ENCODE measurements around the gene GFPT2.

GFPT2 gene

GRCh38 chr5:180353048-180353979, at the start of gene GFPT2:
Gene GFPT2, minus strand, starts transcription at chr5:180353336. Its CDS starts 119 bp downstream, at chr5:180353217.
- peak; percentile 61 to 66 for DNase-seq (ENCODE audit: low read depth in 1 of 2, low spot score in 1 of 2)

GRCh38 chr5:180402716-180403115, 49.6 kb upstream of the GFPT2 start:
- DNase-seq (ENCODE audit: low read depth in 1 of 2, low spot score in 1 of 2): no peak

GRCh38 chr5:180401229-180401907, 48.2 kb upstream of the GFPT2 start:
- no peak for DNase-seq (ENCODE audit: low read depth in 1 of 2, low spot score in 1 of 2)

DNA sequence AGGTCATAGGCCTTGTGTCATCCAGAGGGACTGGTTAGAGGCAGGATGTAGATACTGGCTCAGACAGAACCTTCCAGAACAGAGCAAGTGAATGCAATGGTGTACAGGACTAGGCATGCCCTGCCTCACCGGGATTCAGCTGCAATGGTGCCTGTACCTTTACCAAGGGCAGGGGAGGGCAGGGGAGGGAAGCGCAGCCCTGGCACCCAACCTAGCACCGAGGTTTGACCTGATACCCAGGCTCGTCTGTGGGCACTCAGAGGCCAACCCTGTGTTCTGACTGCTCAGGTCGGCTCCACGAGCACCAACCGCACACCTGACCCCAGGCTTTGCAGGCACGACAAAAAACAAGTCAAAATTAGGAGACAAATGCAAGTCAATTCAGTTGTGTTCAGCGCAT, 47.3 kb upstream of the GFPT2 start:
- no peak for DNase-seq (ENCODE audit: low read depth in 1 of 2, low spot score in 1 of 2)

DNA sequence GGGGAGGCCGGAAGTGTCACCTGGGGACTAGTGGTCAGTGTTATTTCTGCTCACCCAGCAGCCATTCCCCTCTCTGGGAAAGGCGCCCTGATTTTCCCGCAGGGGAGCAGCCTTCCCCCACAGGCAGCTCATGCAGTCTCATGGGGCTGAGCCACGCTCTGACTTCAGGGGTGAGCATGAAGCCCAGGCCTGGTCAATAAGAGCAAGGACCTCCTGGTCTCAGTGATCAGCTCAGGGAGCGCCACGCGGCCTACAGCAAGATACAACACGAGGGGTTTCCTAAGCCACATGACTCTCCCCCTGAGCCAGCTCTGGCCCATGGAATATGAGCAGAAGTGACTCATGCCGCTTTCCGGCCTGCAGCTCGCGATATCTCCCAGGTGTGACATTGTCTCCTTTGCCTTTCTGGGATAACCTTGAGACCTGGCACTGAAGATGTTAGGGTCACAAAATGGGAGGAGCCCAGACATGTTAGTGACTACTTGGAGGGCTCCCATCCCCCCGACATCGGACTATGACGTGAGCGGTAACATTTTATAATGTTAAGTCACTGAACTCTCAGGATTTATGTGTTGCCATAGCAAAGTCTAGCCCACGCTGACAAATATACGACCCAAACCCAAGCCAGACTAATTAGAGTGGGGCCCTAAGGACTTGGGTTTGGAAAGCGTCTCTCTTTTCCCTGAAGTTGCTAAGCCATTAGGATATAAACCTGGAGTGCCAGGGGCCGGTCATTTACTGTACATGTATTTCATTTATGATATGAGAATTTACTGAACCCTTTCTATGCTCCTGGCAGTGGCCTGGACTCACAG, 46.5 kb upstream of the GFPT2 start:
- no peak for DNase-seq (ENCODE audit: low read depth in 1 of 2, low spot score in 1 of 2)

GRCh38 chr5:180396926-180397325, 43.8 kb upstream of the GFPT2 start:
- DNase-seq (ENCODE audit: low read depth in 1 of 2, low spot score in 1 of 2): no peak

GRCh38 chr5:180395540-180396274, 42.6 kb upstream of the GFPT2 start:
- no peak for DNase-seq (ENCODE audit: low read depth in 1 of 2, low spot score in 1 of 2)

DNA sequence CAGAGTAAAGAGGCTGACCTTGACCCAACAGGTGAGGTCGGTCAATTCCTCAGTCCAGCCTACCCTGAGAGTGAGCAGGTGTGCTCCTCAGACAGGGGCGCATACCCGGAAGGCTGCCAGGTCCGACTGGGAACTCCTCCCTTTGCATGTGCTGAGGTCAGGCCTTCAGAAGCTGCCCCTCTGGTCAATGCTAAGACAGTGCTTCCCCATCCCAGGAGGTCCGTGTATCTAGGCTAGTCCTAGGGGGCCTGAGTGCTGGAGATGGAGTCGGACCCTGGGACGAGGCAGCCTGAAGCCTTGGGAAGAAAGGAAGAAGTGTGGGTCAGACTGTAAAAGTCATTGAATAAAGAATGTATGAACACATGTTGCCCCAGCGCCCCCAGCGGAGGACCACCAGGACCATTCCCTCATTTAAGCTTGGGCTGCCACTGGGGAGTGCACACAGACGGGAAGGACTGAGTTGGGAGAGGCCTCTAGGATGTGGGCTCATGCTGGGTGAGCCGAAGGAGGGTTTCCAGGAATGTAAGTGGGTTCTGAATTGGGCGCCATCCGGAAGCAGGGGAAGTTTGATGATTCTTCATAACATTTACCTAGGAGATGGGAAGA, 41.0 kb upstream of the GFPT2 start:
- no peak for DNase-seq (ENCODE audit: low read depth in 1 of 2, low spot score in 1 of 2)

GRCh38 chr5:180391276-180391675, 38.1 kb upstream of the GFPT2 start:
- DNase-seq (ENCODE audit: low read depth in 1 of 2, low spot score in 1 of 2): no peak

DNA sequence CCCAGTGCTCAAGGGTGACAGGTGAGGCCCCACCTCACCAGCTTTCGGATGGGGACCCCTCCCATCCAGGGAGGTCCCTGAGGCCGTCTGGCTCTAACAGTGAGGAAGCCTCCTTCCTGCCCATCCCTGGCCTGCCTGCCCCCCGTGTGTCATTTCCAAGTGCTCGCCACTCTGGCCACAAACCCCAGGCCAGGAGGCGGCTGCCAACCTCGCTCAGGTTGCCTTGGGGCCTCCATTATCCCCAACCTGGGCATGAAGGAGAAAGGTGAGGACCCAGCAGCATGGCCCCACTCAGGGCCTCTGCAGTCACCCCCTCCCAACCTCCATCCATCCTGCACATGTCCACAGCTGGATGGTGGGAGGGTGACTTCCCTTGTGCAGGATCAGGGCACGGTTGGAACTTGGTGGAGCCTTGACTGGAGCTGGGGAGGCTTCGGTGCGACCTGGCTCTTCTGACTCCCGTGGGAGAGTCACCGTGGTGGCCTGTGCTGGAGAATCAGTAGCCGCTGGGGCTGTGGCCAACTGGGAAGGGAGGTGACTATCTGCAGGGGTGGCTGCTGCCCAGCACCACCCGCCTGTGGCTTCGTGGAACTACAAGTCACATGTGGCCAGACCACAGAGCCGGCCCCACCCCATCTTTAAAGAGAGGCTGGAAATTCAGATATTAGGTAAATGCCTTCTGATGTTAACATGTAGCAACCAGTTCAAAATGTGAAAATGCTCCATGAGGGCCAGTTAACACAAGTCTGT, 37.5 kb upstream of the GFPT2 start:
- DNase-seq (ENCODE audit: low read depth in 1 of 2, low spot score in 1 of 2): no peak

DNA sequence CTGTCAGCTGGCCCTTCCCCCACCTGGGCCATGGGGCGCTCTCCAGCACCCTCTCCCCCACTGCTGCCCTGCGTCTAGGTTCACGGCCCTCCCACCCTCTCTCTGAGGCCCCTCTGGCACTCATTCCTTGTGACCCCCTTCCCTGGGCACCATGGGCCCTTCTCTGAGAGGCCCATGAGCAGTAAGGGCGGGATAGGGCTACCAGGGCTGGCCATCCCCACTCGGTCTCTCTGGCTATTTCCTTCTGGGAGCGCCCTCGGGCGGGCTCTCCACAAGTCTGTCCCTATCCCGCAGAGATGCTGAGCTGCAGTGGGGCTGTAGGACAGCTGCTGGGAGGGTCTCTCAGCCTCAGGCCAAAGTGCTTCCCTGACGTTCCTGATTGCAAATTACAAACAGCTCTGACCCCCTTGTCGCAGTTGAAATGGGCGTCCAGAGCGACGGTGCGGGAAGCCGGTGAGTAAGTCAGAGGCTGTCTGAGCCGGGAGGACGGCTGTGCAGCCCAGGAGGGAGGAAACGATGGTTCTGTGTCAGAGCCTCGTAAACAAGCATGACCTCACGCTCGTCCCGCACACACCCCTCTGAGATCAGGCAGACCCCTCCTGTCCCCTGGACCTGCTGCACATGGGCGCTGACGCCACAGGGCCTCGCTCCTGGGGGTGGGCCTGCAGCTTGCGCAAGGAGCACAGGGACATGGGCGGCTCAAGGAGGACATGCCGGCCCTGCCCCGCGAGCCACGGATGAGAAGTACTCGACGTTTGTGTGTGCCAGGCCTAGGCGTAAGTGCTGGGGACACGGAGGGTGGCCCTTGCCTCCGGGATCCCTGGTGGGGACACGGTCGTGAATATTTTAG, 36.3 kb upstream of the GFPT2 start:
- DNase-seq (ENCODE audit: low read depth in 1 of 2, low spot score in 1 of 2): no peak

- DNase-seq (ENCODE audit: low read depth in 1 of 2, low spot score in 1 of 2): no peak
These were observed 34.7 kb upstream of the GFPT2 start for GRCh38 chr5:180387798-180388197.

DNA sequence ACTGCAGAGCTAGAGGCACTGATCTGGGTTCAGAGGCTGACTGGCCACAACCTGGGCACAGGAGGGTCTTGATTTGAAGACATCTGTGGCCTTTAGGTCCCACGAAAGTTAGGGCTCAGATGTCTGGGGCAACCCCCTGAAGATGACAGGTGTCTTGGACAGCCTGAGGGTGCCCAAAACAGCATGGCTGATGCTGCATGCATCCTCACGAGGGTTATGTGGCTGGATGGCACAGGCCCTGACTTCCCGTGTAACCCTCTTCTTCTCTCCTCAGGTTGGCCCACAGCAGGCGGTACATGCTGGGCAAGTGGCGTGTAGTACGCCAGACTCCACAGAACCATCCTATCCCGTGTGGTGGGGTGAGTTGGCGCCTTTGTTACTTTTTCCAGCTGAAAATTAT, 29.8 kb upstream of the GFPT2 start:
- no peak for DNase-seq (ENCODE audit: low read depth in 1 of 2, low spot score in 1 of 2)

DNA sequence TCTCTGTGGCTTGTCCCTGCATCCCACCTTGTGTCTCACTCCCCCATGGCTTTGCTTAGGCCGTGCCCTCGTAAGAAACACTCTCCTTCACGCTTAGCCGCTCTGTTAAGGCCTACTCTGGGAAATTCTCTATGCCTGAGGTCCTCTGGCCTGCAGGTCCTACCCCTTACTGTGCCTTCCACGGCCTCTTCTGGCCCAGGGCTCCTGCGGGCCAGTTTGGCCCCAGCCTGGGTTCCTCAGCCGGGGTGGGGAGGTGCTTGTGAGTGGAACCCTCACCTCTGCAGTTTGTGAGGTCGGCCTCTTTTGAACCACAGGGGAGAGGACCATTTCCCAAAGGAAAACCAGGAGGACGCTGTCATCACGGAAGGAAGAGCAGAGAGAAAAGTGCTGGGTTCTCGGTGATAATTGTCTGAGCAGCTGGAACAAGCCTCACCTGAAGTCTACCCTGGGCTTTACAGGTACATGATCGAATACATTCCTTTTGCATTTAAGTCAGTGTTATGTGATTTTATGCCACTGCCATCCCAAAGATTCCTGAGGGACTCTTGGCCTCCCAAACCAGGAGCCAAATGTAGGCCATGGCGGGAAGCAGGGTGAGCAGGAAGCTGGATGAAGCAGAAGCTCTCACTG, 28.8 kb upstream of the GFPT2 start:
- DNase-seq (ENCODE audit: low read depth in 1 of 2, low spot score in 1 of 2): no peak

DNA sequence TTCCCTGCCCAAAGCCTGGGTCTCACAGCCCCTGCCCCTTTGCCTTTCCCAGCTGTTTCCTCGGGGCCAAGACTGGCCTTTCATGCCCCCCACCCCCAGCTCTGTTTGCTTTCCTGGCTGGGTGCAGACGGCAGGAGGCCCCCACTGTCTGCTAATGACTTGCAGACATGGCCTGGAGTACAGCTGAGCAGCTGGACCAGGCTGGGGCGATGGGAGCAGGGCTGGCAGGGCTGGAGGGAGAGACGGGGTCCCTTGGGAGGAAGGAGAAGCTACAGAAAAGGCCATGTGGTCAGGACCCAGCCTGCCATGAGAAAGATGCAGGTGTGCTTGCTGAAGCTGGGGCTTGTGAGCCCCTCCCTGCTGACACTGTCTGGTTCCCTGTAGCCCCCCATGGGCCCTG, 28.3 kb upstream of the GFPT2 start:
- DNase-seq (ENCODE audit: low read depth in 1 of 2, low spot score in 1 of 2): no peak

DNA sequence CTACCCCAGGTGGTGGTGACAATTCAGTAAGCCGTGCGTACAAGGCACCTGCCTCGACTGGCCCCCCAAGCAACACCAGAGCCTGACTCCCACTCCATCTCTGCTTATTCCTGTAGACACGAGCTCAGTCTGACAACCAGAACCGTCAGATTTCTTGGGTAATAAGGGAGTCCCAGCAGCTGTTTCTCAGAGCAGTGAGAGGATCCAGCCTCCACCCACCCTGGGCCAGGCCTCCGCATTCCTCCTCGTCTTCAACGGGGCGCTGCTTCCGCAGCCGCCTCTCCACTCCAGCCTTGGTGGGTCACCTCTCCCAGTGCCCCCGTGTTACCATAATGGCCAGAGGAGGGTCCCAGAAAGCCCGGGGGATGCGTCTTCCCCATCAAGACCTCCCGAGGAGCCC, 27.7 kb upstream of the GFPT2 start:
- no peak for DNase-seq (ENCODE audit: low read depth in 1 of 2, low spot score in 1 of 2)

DNA sequence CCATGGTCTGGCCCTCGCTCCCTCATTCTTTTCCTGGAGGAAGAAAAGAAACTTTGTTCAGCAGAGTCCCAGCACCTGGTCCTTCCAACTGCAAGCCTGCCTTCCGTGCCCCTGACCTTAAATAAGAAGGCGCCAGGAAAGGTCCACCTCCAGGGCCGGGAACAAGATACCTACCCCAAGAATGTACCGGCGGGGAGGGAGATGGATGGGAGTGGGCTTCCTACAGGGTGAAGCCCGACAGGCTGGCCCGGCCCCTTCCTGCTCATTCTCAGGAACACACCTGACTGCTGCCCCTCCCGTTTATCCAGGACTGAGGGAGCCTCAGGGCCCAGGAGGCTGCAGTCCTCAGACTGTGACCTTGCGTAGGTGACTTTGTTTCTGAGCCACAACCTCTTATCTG, 27.3 kb upstream of the GFPT2 start:
- DNase-seq (ENCODE audit: low read depth in 1 of 2, low spot score in 1 of 2): no peak

GRCh38 chr5:180379355-180380070, 26.4 kb upstream of the GFPT2 start:
- no peak for DNase-seq (ENCODE audit: low read depth in 1 of 2, low spot score in 1 of 2)

All from stimulated activated CD4-positive, alpha-beta T cell treated with anti-CD3 and anti-CD28 coated beads, Interleukin-15, amount 100 ng/mL, for 1 hour (primary cell).